HAP-1 (cell line): ENCODE data around the gene XXYLT1.
A peak's percentile ranks its signal among the peaks of the same experiment; 100 is the strongest.
"Not testable (repeated sequence)": the region's sequence is repeated elsewhere in the genome, so short reads cannot be mapped to it uniquely, and the experiment has no call there.

Source experiments
- DNase-seq, 2 experiments: peaks; one replicate each; pipeline ENCODE4 v3.0.0-alpha.2; 2016 to 2020; ENCODE audit warnings: low spot score in 2 of 2
- H3K27me3 ChIP-seq: fragments of 250-450 bp; sonication (Bioruptor Pico); 2 replicates; pipeline ENCODE4 v1.5.1; 2020; ENCODE audit warnings: low read depth, mild to moderate bottlenecking, moderate library complexity
- H3K36me3 ChIP-seq: fragments of 250-450 bp; sonication (Bioruptor Pico); replicated peaks from 2 replicates; pipeline ENCODE4 v1.5.1; 2020; ENCODE audit warnings: mild to moderate bottlenecking
- H3K4me1 ChIP-seq: fragments of 250-450 bp; sonication (Bioruptor Pico); 2 replicates; pipeline ENCODE4 v1.5.1; 2020; ENCODE audit warnings: mild to moderate bottlenecking
- H3K4me3 ChIP-seq: fragments of 250-450 bp; sonication (Bioruptor Pico); 2 replicates; pipeline ENCODE4 v1.5.1; 2020; ENCODE audit warnings: mild to moderate bottlenecking, moderate library complexity
- H3K9me3 ChIP-seq: fragments of 250-450 bp; sonication (Bioruptor Pico); 2 replicates; pipeline ENCODE4 v1.5.1; 2020; ENCODE audit warnings: mild to moderate bottlenecking, moderate library complexity
- in situ Hi-C: fragments of 300-500 bp; cut with MboI; formaldehyde crosslinking; loops from 3 replicates; pipeline ENCODE4 v1.14.3; 2020; ENCODE audit warnings: low sequenced_read_pairs, inconsistent platforms, mixed read lengths

XXYLT1 gene

GRCh38 chr3:195239121-195239520 is 31.8 kb downstream of the XXYLT1 start:
- in situ Hi-C loops: no loop called here
- Histone ChIP-seq H3K36me3 (no peaks in the 10 kb centered on the region), H3K27me3 (no peaks in the 10 kb centered on the region), H3K9me3 (no peaks in the 10 kb centered on the region), H3K4me3 (no peak overlapping the region), H3K4me1 (no peaks in the 10 kb centered on the region)
- no peak for DNase-seq

GRCh38 chr3:195238586-195239118 is 32.3 kb downstream of the XXYLT1 start:
- no peaks in the 10 kb centered on the region for H3K4me1 ChIP-seq
- in situ Hi-C loops: no loop called here
- no peaks in the 10 kb centered on the region for H3K27me3 ChIP-seq
- DNase-seq: no peak
- no peaks in the 10 kb centered on the region for H3K9me3 ChIP-seq
- H3K36me3 ChIP-seq: no peaks in the 10 kb centered on the region
- no peak overlapping the region for H3K4me3 ChIP-seq

- Histone ChIP-seq H3K9me3 (no peaks in the 10 kb centered on the region), H3K36me3 (no peaks in the 10 kb centered on the region), H3K4me1 (no peaks in the 10 kb centered on the region), H3K27me3 (no peaks in the 10 kb centered on the region), H3K4me3 (no peak overlapping the region)
- DNase-seq: no peak
- in situ Hi-C loops: no loop called here
Measured at GRCh38 chr3:195238081-195238571, 32.8 kb downstream of the XXYLT1 start.

DNA sequence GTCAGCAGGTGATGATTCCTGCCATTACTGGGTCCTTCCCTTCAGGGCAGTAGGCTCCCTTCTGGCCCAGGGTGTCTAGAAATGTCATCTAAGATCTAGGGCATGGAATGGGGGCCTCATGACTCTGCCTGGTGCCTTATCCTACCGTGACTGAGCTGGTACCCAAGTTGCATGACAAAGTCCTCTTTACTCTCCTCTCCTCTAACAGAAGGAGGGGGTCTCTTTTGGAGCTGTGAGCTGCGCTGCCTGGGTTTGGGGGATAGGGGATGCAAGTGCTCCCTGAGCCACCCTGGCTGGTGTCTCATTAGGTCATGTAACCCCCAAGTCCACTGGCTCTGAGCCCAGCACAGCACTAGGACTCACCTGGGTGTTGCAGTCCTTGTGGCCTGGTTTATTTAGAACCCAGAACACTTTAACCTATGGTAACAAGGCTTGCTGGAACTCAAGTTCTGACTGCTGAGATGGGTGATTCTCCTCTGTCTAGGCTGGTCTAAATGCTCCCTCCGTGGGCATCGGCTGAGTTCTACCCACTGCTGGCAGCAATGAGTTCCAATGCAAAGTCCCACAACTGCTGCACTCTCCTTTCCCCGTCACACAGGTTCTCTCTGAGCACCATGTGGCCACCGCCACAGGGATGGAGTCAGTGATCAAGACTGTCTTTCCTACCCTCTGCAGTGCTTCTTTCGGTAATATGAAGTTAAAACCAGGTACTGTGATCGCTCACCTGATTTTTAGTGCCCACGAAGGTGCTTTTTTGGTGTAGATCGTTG is 34.0 kb downstream of the XXYLT1 start:
- no peaks in the 10 kb centered on the region for H3K9me3 ChIP-seq
- no peaks in the 10 kb centered on the region for H3K36me3 ChIP-seq
- DNase-seq: peak in 1 of 2 experiments; percentile 3
- H3K4me1 ChIP-seq: no peaks in the 10 kb centered on the region
- H3K4me3 ChIP-seq: no peak overlapping the region
- in situ Hi-C loops: no loop called here
- H3K27me3 ChIP-seq: no peaks in the 10 kb centered on the region

- DNase-seq: peak in 1 of 2 experiments; percentile 2
- no peaks in the 10 kb centered on the region for H3K27me3 ChIP-seq
- H3K36me3 ChIP-seq: no peaks in the 10 kb centered on the region
- H3K4me3 ChIP-seq: no peak overlapping the region
- in situ Hi-C loops: no loop called here
- H3K4me1 ChIP-seq: no peaks in the 10 kb centered on the region
- no peaks in the 10 kb centered on the region for H3K9me3 ChIP-seq
Measured at GRCh38 chr3:195236076-195236798, 34.7 kb downstream of the XXYLT1 start.

- in situ Hi-C loops: no loop called here
- Histone ChIP-seq H3K36me3 (no peaks in the 10 kb centered on the region), H3K9me3 (no peaks in the 10 kb centered on the region), H3K27me3 (no peaks in the 10 kb centered on the region), H3K4me1 (no peaks in the 10 kb centered on the region), H3K4me3 (no peak overlapping the region)
- DNase-seq: no peak
Measured at GRCh38 chr3:195230244-195230643, 40.7 kb downstream of the XXYLT1 start.

GRCh38 chr3:195228886-195229285 is 42.1 kb downstream of the XXYLT1 start:
- DNase-seq, H3K9me3 ChIP-seq, H3K4me3 ChIP-seq, H3K4me1 ChIP-seq, in situ Hi-C loops, H3K36me3 ChIP-seq, H3K27me3 ChIP-seq: not testable (repeated sequence)

DNA sequence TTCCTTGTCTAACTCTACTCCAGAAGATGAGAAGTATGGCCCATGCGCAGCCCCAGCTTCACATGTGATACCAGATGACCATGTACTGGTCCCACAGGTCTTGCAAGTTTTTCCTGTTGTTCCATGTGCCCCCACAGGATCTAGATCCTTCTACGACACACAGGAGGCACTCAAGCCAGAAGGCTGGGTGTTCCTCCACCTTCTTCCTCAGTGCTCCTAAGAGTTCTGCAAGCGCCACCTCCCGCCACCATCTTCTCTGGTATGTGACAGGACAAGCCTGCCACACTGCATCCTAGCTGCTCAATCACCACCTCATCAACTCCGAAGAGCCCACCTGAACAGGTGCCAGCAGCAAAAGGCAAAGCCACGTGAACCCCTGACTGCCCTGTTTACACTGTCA is 43.1 kb downstream of the XXYLT1 start:
- H3K4me3 ChIP-seq: no peak overlapping the region
- in situ Hi-C loops: no loop called here
- no peaks in the 10 kb centered on the region for H3K36me3 ChIP-seq
- no peaks in the 10 kb centered on the region for H3K27me3 ChIP-seq
- DNase-seq: peak in 1 of 2 experiments; percentile 3
- H3K9me3 ChIP-seq: no peaks in the 10 kb centered on the region
- no peaks in the 10 kb centered on the region for H3K4me1 ChIP-seq

DNA sequence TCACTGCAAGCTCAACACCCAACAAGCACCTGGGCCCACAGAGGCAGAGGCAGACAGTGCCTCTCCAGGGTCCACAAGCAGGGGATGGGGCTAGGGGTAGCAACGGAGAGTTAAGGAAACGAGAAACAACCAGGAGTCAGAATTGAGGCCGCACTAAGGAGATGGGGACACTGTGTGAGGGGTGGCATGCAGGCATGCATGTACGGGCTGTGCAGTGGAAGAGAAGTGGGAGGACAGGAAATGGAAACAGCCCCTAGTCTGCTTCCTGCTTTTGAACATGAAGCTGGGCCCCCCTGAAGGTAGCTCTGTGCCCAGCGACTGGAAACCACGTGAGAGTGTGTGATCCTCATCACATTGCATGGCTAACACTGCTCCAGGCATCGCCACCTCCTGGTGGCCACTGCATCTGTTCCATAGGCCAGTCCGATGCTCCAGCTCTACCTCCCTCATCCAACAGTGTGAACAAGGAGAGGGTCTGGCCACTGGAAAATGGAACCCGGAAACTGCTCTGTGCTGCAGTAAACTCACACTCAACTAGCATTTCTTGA is 44.0 kb downstream of the XXYLT1 start:
- DNase-seq: peak in 1 of 2 experiments; percentile 16
- no peaks in the 10 kb centered on the region for H3K36me3 ChIP-seq
- H3K4me1 ChIP-seq: no peaks in the 10 kb centered on the region
- H3K27me3 ChIP-seq: no peaks in the 10 kb centered on the region
- in situ Hi-C loops: no loop called here
- H3K4me3 ChIP-seq: no peak overlapping the region
- no peaks in the 10 kb centered on the region for H3K9me3 ChIP-seq

- no peaks in the 10 kb centered on the region for H3K36me3 ChIP-seq
- H3K9me3 ChIP-seq: no peaks in the 10 kb centered on the region
- in situ Hi-C loops: no loop called here
- H3K4me3 ChIP-seq: no peak overlapping the region
- H3K27me3 ChIP-seq: no peaks in the 10 kb centered on the region
- DNase-seq: peak in 1 of 2 experiments; percentile 2
- no peaks in the 10 kb centered on the region for H3K4me1 ChIP-seq
Measured at GRCh38 chr3:195226445-195226844, 44.5 kb downstream of the XXYLT1 start.

DNA sequence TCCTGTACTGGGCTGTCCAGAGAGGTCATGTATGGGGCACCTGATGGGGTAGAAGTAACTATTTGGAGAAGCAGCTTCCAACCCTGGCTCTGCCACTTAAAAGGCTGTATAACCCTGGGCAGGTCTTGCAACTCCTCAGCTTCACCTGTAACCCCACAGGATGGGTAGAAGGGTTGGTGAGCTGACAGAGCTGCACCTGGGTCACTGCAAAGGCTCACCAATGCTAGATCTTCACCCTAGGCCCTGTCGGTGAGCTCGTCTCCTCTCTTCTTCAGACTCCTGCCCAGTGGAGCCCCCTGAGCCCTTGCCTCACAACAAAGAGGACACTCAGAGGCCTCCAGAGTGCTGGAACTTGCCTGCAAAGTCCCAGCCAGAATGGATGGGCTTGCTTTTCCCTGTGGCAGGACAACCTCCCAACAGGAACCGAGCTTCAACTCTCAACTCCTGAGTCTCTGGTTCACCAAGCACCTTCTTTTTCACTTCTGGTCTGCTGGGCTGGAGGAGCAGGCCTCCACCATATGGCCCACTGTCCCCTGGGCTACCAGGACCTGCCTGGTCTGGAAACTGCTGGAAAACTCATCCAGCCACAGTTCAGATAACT is 45.9 kb downstream of the XXYLT1 start:
- peak in 1 of 2 experiments; percentile 2 for DNase-seq
- Histone ChIP-seq H3K4me1 (no peaks in the 10 kb centered on the region), H3K36me3 (no peaks in the 10 kb centered on the region), H3K27me3 (no peaks in the 10 kb centered on the region), H3K9me3 (no peaks in the 10 kb centered on the region), H3K4me3 (no peak overlapping the region)
- in situ Hi-C loops: no loop called here

DNA sequence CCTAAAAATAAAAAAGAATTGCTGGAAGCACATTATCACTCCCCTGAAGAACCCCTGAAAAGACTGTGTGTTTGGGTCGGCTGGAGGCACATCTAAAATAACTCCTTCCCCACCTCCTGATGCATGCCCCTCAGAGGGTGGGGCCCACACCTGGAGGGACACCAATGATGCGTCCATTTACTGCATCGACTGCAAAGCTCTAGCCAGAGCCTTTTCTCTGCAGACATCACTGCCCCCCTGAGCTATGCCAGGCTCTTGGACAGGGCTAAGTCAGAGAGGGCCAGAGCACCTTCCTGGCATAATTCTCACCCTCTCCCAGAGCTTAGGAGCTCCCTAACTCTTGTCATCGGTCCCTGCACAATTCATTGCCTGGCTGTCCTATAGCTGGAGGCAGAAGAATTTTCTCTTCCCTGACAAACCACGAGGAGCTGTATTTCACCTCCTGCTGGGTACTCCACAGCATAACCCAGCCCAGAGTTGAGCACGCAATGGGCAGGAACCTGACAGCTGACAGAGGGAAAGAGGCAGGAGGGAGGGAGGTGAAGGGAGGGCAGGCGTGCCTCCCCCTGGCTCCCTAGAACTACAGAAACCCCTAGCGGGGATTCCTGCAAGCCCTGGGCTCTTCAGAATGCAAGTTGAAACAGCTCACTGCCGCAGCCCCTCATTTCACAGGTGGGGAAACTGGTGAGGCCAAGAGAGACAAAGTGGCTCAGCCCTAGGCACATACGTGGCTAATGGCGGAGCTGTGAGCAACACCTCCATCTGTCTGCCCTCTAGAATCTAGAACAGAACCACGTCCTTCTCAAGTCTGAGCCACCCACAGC is 46.6 kb downstream of the XXYLT1 start:
- Histone ChIP-seq H3K4me3 (no peak overlapping the region), H3K9me3 (no peaks in the 10 kb centered on the region), H3K36me3 (no peaks in the 10 kb centered on the region), H3K4me1 (no peaks in the 10 kb centered on the region), H3K27me3 (no peaks in the 10 kb centered on the region)
- DNase-seq: peak in 1 of 2 experiments; percentile 1
- in situ Hi-C loops: no loop called here
